Esophagus mucosa (tissue), 1 donor: Measurements from ENCODE around the gene NPTXR. TPM values are rescaled to one million over a fixed set of nuclear protein-coding genes. Genes with fewer than 3 reads are reported as not detected.
A peak's percentile ranks its signal among the peaks of the same experiment; 100 is the strongest.

Experiments used
- ATAC-seq: fragments of 200-7000 bp; cut with Tn5 transposase; one replicate; pipeline ENCODE4 v1.9.1; 2020
- total RNA-seq: library from RNA; stranded (reverse); gene quantifications from one replicate; pipeline ENCODE4 v1.2.4, GENCODE V29; 2023
- donor health status: DM: yes; HTN: yes; CAD: no.

NPTXR gene
- 0.44 TPM for total RNA-seq

DNA sequence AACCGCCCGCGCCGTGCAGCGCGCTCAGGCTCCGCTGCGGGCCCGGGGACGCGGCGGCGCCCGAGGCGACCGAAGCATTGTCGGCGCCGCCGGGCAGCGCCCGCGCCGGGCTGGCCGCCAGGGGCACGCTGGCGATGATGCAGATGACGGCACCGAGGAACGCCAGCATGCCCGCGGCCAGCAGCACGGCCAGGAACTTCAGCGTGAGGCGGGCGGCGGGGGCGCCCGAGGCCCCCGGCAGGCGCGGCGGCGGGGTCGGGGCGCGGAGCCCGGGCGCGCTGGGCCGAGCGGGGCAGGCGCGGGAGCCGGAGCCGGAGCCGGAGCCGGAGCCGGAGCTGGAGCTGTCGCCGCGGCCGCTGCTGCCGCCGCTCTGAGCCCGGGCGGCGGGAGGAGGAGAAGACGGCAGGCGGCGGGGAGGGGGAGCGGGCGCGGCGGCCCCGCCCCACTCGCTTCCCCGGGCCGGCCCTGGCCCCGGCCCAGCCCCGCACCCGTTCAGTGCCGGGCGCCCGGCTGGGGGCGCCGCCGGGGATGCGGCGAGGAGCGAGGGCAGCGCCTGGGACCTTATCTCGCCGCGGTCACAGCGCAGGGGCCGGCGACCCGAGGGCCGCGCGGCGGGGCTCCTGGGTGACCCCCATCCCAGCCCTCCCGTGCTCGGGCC, at the start of gene NPTXR:
NPTXR (minus strand) TSS at position 372 of the 658 bp plus-strand sequence.
- ATAC-seq: peak; percentile 21

DNA sequence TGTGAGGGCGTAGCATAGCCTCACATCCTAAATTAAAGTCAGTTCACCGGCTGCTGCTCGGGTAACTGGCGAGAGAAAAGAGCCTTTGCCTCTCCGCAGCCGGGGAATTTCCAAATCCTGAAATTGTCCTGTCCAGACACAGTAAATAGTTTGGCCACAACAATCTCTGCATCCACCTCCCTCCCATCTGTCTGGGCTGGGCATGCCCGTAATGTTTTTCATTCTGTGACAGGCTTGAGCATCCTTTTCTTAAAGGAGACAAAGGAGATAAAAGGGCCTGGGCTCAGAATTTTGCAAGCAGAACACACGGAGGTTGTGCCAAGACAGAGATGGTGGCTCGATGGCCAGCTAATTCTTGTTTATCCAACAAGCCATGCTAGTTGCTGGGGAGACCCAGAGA, 47.4 kb upstream of the NPTXR start:
- no peak for ATAC-seq

DNA sequence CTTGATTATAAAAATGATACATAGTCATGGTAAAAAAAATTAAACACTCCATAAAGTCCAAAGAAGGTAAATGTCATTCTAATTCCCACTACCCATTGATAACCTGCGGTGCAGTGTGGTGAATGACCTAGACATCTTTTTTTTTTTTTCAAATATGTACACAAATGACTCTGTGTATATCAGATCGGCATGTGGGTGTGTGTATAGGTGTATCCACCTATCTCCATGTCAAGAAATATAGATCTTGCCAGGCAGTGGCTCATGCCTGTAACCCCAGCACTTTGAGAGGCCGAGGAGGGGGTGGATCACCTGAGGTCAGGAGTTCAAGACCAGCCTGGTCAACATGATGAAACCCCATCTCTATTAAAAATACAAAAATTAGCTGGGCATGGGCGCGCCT, 46.5 kb upstream of the NPTXR start:
- ATAC-seq: no peak

DNA sequence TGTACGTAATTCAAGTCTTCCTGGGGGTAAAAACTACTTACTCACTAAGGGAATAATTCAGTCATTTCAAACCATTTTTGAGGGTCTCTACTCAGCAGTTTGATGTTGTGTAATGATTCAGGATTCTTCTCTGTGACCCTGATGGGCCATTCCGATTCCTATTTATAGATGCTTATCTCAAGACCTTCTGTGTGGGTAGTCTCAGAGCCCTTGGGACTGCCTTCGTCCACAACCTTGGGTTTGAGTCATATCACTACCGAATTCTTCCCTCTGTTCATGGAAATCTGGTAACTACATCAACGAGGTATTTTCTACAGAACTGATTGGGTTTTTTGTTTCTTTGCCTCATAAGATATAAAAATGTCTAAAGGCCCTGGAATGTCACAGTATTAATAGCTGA, 42.5 kb upstream of the NPTXR start:
- no peak for ATAC-seq

DNA sequence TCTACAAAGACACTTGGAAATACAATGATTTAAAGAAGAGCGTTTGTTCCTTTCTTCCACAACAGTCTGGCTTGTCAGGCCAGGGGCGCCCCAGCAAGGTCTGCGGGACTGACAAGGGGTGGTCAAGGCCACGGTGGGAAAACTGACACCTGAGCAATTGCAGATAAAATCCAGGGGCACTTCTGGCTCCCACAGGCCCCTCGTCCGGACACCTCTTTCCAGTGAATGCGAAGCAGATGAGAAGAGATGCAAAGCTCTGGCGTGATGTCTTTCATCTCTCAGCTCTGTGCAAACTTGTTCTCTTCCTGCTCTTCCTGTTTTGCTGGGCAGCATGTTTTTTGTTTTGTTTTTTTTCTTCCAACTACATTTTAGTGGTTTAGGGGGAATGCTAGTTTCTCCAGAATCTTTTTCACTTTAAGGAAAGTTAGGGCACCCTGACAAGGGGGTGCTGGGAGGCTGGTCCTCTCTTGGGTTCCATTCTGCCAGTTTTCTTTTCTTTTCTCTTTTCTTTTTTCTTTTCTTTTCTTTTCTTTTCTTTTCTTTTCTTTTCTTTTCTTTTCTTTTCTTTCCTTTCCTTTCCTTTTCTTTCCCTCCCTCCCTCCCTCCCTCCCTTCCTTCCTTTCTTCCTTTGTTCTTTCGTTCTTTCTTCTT, 39.3 kb upstream of the NPTXR start:
- no peak for ATAC-seq

DNA sequence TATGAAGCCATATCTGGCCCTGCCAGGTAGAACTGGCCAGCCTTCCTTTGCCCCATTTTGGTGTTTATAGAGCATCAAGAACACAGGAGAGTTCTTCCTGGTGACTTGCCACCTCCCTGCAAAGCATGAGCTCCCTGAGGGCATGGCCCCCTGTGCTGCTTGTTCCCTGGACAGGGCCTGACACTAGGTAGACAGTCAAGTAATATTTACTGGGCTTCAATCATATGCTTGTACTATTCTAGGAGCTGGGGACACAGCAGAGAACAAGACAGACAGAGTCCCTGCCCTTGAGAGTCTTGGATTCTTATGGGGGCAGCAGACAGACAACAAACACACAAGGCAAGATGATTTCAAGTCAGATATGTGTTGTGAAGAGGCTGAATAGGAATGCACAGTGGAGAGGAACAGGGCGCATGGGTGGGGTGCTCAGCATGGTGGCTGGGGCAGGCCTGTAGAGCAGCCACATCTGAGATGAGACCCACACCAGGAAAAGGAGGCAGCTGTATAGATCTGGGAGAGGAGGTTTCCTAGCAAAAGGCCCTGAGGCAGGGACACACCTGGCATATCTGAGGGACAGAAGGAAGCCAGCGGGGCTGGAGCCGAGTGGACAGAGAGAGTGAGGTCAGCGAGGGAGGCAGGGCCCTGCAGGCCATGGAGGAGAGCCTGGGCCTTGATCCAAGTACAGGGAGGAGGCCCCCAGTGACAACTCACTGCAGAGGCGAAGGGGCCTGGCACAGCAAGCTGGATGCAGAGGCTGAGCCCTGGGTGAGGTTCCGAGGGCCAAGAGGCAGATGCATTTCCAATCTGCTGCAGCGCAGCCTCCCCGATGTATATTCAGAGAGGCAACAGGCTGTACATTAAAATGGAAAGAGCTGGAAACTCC, 38.4 kb upstream of the NPTXR start:
- peak; percentile 34 for ATAC-seq

DNA sequence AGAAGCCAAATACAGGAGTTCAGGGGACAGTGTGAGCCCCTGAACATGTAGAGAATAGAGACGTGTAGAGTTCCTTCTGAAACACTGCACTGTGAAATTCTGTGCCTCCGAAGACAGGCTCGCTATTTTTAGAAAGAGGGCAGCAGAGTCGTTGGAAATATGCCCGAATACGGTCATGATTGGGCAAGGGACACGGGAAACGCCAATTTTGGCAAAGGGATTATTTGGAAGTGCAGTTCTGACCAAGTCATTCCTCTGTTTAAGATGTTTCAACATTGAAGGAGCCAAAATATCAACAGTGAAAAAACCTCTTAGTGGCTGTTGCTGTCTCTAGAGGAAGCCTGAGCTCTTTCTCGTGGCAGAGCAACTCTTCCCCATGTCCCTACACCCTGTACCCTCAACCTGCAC, 37.6 kb upstream of the NPTXR start:
- ATAC-seq: no peak

DNA sequence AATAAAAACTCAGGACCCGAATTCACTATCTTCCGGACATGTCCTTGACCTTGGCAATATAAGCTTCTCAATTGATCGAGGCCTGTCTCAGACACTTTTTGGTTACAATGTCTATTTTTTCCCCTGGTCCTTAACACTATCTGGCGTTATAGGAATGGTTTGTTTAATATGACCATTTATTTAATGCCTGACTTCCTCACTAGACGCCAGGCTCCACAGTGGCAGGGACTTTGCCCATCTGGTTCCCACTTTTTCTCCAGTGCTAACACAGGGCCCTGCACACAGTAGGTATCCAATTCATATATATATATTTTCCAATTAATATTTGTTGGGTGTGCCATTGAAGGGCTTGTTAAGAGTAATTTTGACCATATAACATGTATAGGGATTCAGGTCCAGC, 36.1 kb upstream of the NPTXR start:
- ATAC-seq: no peak

DNA sequence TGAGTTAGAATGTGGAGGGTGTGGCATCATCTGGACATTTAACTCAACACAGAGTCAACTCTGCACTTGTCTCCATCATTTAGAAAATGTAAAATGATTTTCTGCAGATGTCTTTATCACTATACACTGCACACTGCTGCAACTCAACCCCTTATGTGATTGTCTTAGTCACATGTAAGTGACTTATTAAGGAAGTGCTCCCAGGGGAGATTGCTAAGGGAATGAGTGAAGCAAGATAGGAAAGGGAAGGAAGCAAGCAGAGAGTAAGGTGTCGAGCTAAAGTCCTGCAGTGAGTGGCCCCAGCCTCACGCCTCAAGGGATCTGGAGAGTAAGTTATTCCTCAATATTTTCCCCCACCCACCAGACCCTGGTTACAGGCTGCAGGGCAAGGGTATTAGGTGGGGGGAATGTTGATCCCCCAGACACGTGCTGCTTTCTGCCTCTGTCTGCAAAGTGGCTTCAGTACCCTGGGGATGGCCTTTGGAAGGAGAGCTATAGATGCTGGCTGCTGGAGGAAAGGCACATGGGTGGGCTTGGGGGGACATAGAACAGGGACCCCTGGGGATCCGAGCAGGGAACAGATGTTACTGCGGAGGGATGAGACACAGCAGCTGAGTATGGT, 35.4 kb upstream of the NPTXR start:
- no peak for ATAC-seq

DNA sequence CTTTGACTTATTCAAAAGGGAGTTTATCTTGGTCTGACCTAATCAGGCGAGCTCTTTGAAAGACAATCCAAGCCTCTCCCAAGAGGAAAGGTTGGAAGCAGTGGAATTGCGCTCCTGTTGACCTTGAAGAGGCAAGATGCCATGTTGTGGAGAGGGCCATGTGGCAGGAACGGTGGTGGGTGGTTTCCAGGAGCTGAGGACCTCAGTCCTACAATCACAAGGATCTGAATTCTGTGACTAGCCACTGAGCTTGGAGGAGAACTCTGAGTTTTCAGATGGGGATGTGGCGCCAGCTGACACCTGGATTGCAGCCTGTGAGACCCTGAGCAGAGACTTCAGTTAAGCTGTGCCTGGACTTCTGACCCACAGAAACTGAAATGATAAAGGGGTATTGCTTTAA, 34.2 kb upstream of the NPTXR start:
- no peak for ATAC-seq

DNA sequence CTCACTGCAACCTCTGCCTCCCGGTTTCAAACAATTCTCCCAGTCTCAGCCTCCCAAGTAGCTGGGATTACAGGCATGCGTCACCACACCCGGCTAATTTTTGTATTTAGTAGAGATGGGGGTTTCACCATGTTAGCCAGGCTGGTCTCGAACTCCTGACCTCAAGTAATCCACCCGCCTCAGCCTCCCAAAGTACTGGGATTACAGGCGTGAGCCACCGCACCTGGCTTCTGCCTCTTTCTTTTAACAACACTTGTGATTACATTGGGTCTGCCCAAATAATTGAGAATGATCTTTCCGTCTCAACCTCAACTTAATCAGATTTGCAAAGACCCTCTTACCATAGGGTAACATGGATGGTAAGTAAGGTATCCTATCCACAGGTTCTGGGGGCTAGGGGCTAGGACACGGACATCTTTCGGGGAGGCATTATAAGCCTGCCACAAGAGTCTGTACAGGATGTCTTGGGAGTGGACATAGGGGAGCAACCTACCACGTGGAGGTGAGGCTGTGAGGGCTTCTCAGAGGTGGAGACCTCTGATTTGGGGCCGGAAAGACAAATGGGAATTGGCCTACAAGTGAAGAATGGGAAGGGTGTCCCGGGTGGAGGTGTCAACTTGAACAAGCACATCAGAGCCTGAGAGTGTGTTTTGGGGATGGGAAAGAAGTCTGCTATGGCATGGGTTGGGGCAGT, 30.8 kb upstream of the NPTXR start:
- ATAC-seq: no peak

DNA sequence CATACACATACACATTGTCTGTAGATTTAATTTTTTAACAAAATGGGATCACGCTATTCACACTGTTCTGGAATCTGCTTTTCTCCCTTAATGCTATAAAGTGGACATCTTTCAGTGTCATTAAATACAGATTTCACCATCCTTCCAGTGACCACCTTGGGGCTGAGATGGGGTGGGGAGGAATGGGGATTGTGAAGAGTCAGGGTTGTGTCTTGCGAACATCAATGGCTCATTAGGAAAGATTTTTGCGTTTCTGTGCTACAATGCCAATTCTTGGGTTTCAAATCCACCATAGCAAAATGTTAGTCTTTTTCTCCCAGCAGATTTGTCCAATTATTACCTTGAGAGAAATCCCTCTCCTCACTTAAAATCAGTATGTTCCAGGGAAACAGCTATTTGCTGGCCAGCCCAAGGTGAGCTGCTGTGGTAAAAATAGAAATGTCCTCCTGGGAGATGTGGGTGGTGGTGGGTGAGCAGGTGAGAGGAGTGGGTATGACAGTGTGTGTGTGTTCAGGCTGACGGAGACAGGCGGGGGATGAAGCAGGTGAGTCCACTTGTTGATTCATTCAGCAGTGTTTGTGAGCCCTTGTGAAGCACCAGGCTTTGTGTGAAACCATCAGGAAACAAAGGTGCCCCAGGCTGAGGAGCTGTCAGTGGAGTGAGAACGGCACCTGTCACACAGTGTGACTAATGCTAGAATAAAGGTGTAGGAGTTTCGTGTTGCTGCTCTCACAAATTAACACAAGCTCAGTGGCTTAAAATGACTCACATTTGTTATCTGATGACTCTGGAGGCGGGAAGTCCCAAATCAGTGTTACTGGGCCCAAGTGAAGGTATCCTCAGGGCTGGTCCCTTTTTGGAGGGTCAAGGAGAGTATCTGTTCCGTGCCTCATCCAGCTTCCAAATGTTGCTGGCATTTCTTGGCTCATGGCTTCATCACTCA, 29.9 kb upstream of the NPTXR start:
- peak; percentile 84 for ATAC-seq

DNA sequence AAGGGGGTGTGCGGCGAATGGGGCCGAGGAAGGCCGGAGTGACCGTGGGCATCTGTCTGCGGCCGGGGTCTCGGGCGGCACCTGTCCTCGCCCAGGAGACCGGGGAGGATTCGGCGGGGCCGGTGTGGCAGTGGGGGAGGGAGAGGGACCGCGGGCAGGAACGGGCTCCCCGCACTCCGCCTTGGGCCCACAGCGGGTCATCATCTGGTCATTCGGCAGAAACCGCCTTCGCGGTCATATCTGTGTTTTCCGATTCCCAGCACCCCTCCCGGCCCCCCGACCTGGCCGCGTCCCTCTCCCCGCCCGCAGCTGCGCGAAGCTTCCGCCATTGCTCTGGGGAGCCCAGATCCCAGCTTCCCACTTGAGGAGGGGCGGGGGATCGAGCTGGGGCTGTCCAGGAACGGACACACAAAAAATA, 29.0 kb upstream of the NPTXR start:
- no peak for ATAC-seq

DNA sequence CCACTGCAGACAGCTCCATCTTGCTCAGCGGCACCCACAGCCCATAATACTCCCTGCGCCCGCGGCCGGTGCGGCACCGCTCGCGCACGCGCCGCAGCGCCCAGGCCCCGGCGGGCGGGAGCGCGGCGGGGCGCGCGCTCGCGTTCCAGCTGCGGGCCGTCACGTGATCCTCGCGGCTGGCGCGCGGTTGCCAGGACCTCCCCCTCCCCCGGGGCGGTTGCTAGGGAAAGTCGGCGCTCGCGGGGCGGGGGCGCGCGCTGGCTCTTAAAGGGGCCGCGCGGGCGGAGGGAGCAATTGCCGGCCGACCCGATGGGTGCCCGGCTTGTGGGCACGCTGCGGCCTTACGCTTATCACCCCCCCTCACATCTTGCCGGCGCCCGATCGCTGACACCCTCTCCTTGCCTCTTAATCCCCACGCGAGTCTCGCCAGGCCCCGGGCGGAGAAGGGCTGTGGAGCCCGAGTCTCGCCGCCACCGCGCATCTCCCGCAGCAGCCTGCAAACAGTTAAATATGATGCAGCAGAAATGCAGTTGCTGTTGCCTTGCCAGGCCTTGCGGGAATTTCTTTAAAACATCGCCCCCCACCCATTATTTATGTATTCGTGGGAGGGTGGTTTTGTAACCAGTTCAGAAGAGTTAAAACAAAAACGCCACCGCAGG, 28.5 kb upstream of the NPTXR start, which contains the start of gene CBX6:
CBX6 (minus strand) TSS at position 45 of the 659 bp plus-strand sequence; CDS start at position 19, 26 bp downstream.
- peak; percentile 58 for ATAC-seq

DNA sequence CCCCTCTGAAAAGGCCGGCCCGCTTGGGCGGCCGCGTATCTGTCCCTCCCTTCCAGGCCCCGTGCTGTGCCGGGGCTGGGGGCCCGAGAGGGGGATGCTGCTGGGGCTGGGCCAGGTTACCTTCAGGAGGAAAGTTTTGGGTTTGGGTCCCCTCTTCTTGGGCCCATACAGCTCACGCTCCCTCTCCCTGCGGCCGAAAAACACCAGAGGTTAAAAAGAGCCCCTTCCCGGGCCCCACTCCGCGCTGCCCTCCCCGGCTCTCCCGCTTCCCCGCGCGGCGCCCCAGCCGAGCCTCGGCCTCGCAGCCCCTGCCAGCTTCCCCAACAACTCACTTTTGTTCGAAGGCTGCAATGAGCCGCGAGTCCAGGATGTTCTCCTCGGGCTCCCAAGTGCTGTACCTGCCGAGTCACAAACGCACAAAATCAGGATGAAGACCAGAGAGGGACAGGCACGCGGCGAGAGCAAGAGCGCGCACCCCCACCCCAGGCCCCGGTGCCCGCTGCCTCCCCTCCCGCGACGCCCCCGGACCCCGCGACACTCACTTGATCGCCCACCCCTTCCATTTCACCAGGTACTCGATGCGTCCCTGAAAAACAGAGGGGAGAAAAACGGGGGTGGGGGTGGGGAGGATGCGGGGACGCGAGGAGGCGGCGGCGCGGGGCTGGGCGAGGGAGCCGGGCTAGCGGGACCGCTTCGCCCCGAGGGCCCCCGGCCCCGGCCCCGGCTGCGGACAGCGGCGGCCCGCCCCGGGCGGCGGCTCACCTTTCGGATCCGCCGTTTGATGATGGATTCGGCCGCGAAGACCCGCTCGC, 27.7 kb upstream of the NPTXR start:
- ATAC-seq: no peak

DNA sequence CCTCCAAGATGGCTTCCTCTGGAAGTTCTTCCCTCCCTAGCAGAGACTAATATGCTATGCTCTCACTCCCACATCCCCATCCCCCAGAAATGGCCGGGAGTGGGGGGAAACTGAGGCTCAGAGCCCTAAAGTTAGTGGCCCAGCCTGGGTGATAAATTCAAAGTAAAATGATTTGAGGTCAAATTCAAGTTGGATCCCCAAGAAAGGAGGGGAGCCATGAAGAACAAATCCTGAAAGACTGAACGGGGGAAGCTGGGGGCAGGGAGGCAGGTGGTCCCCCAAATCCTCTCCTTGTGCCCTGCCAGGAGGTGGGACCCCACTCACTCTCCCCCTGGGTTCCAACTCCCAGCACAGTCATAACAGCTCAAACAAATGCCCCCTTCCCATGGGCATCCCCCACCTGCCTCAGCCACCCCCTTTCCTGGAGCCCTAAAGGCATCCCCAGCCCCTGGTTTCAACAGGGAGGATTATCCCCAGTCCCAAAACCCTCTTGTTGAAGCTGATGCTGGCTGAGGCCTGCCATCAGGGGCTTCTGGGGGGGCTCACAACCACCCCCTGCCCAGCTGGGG, 27.0 kb upstream of the NPTXR start:
- ATAC-seq: no peak

DNA sequence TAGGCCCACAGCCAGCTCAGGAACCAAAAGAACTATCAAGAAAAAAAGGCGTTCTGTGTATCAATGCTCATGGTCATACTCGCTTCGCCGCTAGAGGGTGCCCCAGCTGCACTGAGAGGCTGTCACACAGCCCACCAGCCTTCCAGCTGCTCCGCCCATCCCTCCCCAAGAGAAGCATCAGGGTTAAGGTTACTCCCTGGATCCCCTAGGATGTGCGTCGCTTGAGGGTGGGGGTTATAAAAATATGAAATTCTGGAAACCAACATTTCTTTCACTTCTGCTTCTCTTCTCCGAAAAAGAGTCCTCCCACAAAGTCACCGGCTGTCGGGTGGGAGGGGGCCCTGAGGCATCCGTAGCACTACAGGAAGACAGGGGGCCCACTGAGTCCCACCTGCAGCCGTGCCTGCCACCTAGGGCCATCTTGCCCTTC, 26.5 kb upstream of the NPTXR start:
- ATAC-seq: peak; percentile 50

DNA sequence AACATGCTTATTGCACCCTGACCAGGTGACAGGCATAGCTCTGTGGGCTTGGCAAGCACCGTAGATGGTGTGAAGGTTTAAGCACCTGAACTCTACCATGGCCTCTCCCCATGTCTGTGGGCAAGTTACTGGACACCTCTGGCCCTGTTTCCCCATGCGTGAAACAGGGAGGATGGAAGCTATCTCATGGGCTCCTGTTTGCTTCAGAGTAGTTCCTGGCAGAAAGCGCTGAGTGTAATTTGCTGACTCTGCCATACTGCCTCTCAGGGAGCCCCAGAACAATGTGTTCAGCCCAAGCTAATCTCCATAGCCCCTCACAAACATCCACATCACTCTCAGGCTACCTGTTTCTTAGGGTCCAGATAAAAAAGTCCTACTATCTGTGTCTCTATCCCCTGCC, 25.8 kb upstream of the NPTXR start:
- no peak for ATAC-seq

DNA sequence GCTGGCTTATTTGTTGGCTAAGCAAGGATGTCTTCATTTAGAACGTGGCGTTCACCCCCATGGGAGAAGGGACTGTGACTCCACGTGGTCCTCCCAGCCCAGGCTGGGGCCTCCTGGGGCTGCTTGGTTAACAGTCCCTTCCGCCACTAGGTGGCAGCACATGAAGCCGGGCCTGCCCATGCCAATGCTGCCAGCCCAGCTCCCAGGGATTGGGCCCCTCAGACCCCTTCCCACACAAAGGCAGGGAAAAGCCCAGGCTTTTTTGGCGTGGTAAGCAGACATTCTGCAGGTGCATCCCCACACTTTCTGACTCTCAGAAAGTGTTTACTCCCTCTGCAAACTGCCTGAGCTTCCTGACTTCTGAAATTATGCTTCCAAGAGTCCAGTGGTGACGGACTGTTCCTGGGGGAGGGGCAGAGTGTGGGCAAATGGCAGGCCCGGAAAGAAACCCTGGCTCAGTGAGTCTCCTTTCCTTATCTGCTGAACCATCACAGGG, 25.1 kb upstream of the NPTXR start:
- no peak for ATAC-seq
